Measurements from ENCODE around the gene TTLL6.

- TF ChIP-seq CTCF (IDR thresholded peaks at IDR 0.05), result no peak
- TF ChIP-seq POLR2A (IDR thresholded peaks at IDR 0.05), result no peak
Observed at GRCh38 chr17:48767263-48767774, 49.7 kb downstream of the TTLL6 start.
